ENCODE measurements around the gene TFF2. TPM values are rescaled to one million over a fixed set of nuclear protein-coding genes. Genes with fewer than 3 reads are reported as not detected.

TFF2 gene
- total RNA-seq, 1 donor from 2014 or later, result not detected

DNA sequence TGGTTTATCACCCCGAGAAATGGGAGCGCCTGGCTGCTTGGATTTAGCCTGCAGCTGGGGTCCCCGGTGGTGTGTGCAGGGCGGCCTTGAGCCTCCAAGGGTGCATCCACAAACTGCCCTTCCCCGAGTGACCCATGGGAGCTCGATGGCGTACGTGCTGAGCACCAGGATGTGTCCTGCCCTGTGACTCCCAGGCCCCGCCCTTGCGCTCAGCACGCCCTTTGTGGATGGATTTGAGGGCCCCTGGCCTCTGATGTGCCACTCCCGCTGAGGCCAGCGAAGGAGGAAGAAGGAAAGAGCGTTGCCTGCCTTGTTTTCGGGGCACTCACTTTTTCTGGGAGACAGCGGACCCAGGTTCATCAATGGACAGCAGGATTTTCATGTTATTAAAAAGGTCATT, 33.9 kb downstream of the TFF2 start:
- DNase-seq, result no peak
- intact Hi-C loops (cut with DNase I), result no loop called here

DNA sequence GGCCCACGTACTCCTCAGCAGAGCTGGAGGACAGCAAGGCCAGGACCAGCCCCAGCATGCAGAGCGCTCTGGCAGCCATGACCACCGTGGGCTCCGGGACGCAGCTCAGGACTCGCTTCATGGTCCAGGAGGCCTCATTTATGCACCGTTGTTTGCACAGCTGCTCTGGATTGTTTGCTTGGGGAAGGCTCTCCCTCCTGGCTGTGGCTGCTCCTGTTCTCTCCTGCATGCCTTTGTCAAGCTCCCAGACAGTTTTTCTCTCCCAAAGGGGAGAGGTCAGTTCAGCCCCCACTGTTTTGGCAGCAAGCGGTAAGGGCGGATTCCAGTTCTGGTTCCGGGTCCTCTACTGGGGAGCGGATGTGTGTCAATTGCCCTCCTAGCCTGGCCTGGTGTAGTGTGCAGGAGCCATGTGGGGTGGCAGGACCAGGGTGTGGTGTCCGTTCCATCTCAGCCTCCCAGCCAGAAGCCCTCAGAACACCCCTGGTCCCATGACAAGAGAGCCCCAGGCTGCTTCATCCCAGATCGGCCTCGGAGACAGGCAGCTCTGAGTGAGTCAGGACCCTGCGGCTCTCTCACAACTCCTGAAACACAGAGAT, 35.4 kb downstream of the TFF2 start, which contains the start of gene TFF3:
Gene TFF3, minus strand, starts transcription at position 114 of the 596 bp plus-strand sequence. Its CDS starts 35 bp downstream, at position 79.
- Histone ChIP-seq H3K9me3 (no peaks in the 10 kb centered on the region), H3K27me3 (ENCODE audit: low read depth) (no peaks in the 10 kb centered on the region), H3K27ac (no peak within 1 kb of the TSS), H3K4me3 (no peak within 1 kb of the TSS), H3K36me3 (no peaks in the 10 kb centered on the region), H3K4me1 (peaks cover 18% of the 10 kb centered on the region)
- TF ChIP-seq, protein P1, sequence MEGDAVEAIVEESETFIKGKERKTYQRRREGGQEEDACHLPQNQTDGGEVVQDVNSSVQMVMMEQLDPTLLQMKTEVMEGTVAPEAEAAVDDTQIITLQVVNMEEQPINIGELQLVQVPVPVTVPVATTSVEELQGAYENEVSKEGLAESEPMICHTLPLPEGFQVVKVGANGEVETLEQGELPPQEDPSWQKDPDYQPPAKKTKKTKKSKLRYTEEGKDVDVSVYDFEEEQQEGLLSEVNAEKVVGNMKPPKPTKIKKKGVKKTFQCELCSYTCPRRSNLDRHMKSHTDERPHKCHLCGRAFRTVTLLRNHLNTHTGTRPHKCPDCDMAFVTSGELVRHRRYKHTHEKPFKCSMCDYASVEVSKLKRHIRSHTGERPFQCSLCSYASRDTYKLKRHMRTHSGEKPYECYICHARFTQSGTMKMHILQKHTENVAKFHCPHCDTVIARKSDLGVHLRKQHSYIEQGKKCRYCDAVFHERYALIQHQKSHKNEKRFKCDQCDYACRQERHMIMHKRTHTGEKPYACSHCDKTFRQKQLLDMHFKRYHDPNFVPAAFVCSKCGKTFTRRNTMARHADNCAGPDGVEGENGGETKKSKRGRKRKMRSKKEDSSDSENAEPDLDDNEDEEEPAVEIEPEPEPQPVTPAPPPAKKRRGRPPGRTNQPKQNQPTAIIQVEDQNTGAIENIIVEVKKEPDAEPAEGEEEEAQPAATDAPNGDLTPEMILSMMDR (IDR thresholded peaks at IDR 0.05), result no peak
- DNase-seq (no peak), ATAC-seq (peak; percentile 18 to 31)
- intact Hi-C loops (cut with DNase I), result no loop called here

More for the DNA sequence above, 33.9 kb downstream of the TFF2 start:
- no peaks in the 10 kb centered on the region for H3K36me3 ChIP-seq
- no peak overlapping the region for H3K4me3 ChIP-seq
- ATAC-seq, result no peak
- TF ChIP-seq, protein P1 (IDR thresholded peaks at IDR 0.05), result no peak
- no peaks in the 10 kb centered on the region for H3K27me3 ChIP-seq (ENCODE audit: low read depth)
- no peak overlapping the region for H3K27ac ChIP-seq
- H3K4me1 ChIP-seq, result peaks cover 18% of the 10 kb centered on the region
- H3K9me3 ChIP-seq, result no peaks in the 10 kb centered on the region

DNA sequence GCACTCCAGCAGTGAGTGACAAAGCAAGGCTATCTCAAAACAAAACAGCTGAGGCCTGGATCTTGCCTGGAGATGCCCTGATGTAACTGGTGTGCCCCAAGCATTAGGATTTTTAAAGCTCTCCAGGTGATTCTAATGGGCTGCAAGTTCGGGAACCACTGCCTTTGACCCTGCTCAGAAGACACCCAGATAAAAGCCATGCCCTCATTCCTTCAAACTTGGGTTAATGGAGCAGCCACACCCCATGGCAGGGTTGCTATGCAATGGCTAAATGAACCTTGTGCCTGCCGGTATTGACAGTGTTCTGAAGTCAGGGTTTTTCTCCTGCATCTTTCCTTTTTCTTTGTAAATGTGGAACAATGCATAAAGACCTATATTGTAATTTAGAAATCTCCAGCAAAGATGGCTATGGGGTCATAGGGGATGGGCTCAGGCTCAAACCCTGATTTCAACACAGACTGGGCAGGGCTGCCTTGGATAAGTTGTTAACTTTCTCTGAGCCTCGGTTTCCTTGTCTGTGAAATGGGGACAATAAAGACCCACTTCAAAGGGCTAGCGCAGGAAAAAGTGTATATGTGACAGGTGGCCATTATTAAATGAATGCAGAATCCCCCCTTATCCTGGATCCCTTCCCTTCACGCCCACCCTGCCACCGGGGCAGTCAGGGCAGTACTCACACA, 36.0 kb downstream of the TFF2 start:
- Histone ChIP-seq H3K36me3 (no peaks in the 10 kb centered on the region), H3K27ac (no peak overlapping the region), H3K9me3 (no peaks in the 10 kb centered on the region), H3K4me1 (peaks cover 19% of the 10 kb centered on the region), H3K4me3 (no peak overlapping the region), H3K27me3 (ENCODE audit: low read depth) (no peaks in the 10 kb centered on the region)
- DNase-seq (no peak), ATAC-seq (no peak)
- TF ChIP-seq, protein P1 (IDR thresholded peaks at IDR 0.05), result no peak
- intact Hi-C loops (cut with DNase I), result no loop called here

DNA sequence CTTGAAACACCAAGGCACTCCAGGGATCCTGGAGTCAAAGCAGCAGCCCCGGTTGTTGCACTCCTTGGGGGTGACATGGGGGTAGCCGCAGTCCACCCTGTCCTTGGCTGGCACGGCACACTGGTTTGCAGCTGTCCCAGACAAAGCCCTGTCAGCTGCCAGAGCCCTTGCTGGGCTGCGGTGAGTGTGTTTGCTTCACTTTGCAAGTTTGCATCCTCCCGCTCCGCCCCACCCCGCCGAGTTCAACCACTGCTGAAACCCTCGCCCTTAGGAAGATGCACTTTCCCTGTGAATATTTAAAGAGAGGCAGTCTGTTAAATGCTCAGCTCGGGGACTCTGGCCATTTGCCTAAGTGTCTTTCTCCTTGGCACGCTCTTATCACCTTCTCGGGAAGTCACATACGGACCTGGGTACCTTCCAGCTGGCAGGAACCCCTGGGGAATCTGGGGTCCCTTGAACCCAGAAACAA, 37.3 kb downstream of the TFF2 start:
- TF ChIP-seq, protein P1 (IDR thresholded peaks at IDR 0.05), result no peak
- Histone ChIP-seq H3K4me3 (no peak overlapping the region), H3K27ac (no peak overlapping the region), H3K36me3 (no peaks in the 10 kb centered on the region), H3K4me1 (peaks cover 25% of the 10 kb centered on the region), H3K27me3 (ENCODE audit: low read depth) (peaks cover 3% of the 10 kb centered on the region), H3K9me3 (no peaks in the 10 kb centered on the region)
- ATAC-seq, result no peak
- no peak for DNase-seq
- intact Hi-C loops (cut with DNase I), result no loop called here

DNA sequence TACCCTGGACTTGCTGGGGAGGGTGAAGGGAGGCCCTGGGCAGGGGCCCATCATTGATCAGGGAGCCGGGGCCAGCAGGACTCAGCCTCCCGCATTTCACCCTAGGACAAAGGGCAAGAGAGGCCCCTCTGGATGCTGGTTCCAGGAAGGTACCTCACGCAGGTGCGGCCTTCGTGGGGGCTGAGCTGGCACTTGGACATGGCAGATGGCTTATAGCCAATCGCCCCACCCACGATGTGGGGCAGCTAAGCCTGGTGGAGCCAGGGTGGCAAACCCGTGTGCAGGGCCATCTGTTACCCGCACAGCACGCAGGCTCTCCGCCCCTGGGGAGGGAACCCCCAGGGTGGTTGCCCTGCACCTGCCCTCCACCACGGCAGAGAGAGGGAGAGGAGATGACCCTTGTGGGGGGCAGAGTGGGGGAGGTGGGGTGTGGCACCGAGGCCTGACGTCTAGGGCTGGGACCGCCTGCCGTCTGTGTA, 38.1 kb downstream of the TFF2 start:
- TF ChIP-seq, protein P1 (IDR thresholded peaks at IDR 0.05), result no peak
- DNase-seq (no peak), ATAC-seq (no peak)
- H3K9me3 ChIP-seq, result no peaks in the 10 kb centered on the region
- H3K27me3 ChIP-seq (ENCODE audit: low read depth), result peaks cover 12% of the 10 kb centered on the region
- H3K27ac ChIP-seq, result no peak overlapping the region
- H3K36me3 ChIP-seq, result no peaks in the 10 kb centered on the region
- H3K4me3 ChIP-seq, result no peak overlapping the region
- intact Hi-C loops (cut with DNase I), result no loop called here
- peaks cover 29% of the 10 kb centered on the region for H3K4me1 ChIP-seq

All from lower lobe of right lung (tissue), 2 donors.